H9 (cell line): Measurements from ENCODE around the gene MON2. TPM values are rescaled to one million over a fixed set of nuclear protein-coding genes. Genes with fewer than 3 reads are reported as not detected.
"Not testable (repeated sequence)": the region's sequence is repeated elsewhere in the genome, so short reads cannot be mapped to it uniquely, and the experiment has no call there.

Experiments used
- DNase-seq: peaks from one replicate; pipeline ENCODE4 v3.0.0-alpha.2; 2017
- H2AFZ ChIP-seq: one replicate; pipeline ENCODE4 v1.6.1; 2013; ENCODE audit warnings: mild to moderate bottlenecking, low read length, control low read depth, moderate library complexity
- H2AK5ac ChIP-seq: 2 replicates; pipeline ENCODE4 v1.6.1; 2013; ENCODE audit warnings: low read length, control low read depth, mixed read lengths; ENCODE audit not compliant: insufficient read length
- H2BK120ac ChIP-seq: one replicate; pipeline ENCODE4 v1.6.1; 2013; ENCODE audit warnings: low read depth, mild to moderate bottlenecking, low read length, control low read depth, inconsistent platforms; ENCODE audit not compliant: poor library complexity, severe bottlenecking
- H2BK12ac ChIP-seq: 2 replicates; pipeline ENCODE4 v1.6.1; 2013; ENCODE audit warnings: low read length, control low read depth, mixed read lengths, low read depth; ENCODE audit not compliant: insufficient read length
- H2BK15ac ChIP-seq: 2 replicates; pipeline ENCODE4 v1.6.1; 2013; ENCODE audit warnings: low read depth, low read length, control low read depth
- H2BK20ac ChIP-seq: one replicate; pipeline ENCODE4 v1.6.1; 2013; ENCODE audit warnings: low read depth, mild to moderate bottlenecking, low read length, control low read depth, inconsistent platforms; ENCODE audit not compliant: poor library complexity, severe bottlenecking
- H2BK5ac ChIP-seq: 2 replicates; pipeline ENCODE4 v1.6.1; 2013; ENCODE audit warnings: low read length, control low read depth, mixed read lengths; ENCODE audit not compliant: insufficient read length
- H3K14ac ChIP-seq: 2 replicates; pipeline ENCODE4 v1.6.1; 2013; ENCODE audit warnings: low read length, control low read depth; ENCODE audit not compliant: insufficient read depth
- H3K18ac ChIP-seq: 2 replicates; pipeline ENCODE4 v1.6.1; 2013; ENCODE audit warnings: low read depth, mild to moderate bottlenecking, mixed read lengths, low read length, control low read depth; ENCODE audit not compliant: insufficient read length
- H3K23ac ChIP-seq: 2 replicates; pipeline ENCODE4 v1.6.1; 2013; ENCODE audit warnings: low read length, control low read depth, mixed read lengths, low read depth; ENCODE audit not compliant: insufficient read length
- H3K23me2 ChIP-seq: 2 replicates; pipeline ENCODE4 v1.6.1; 2013; ENCODE audit warnings: low read depth, mild to moderate bottlenecking, mixed read lengths, low read length, control low read depth; ENCODE audit not compliant: insufficient read length, poor library complexity, severe bottlenecking
- H3K27ac ChIP-seq: 2 replicates; pipeline ENCODE4 v1.5.1; 2013; ENCODE audit warnings: low read length, control low read depth, mixed read lengths, low read depth; ENCODE audit not compliant: insufficient read length
- H3K27me3 ChIP-seq: 2 replicates; pipeline ENCODE4 v1.6.1; 2013; ENCODE audit warnings: low read length, control low read depth, inconsistent platforms; ENCODE audit not compliant: insufficient read depth
- H3K4ac ChIP-seq: 2 replicates; pipeline ENCODE4 v1.6.1; 2013; ENCODE audit warnings: low read depth, mild to moderate bottlenecking, control low read depth, inconsistent platforms, low read length, moderate library complexity
- H3K4me1 ChIP-seq: 2 replicates; pipeline ENCODE4 v1.6.1; 2013; ENCODE audit warnings: low read length, control low read depth, inconsistent platforms; ENCODE audit not compliant: insufficient read depth
- H3K4me2 ChIP-seq: 2 replicates; pipeline ENCODE4 v1.6.1; 2013; ENCODE audit warnings: low read length, control low read depth, mixed read lengths; ENCODE audit not compliant: insufficient read length, insufficient read depth
- H3K56ac ChIP-seq: 2 replicates; pipeline ENCODE4 v1.6.1; 2013; ENCODE audit warnings: low read depth, mild to moderate bottlenecking, mixed read lengths, low read length, control low read depth; ENCODE audit not compliant: insufficient read length
- H3K79me1 ChIP-seq: 2 replicates; pipeline ENCODE4 v1.6.1; 2013; ENCODE audit warnings: low read depth, mild to moderate bottlenecking, moderate library complexity, low read length, control low read depth, inconsistent platforms; ENCODE audit not compliant: insufficient read depth, poor library complexity, severe bottlenecking
- H3K79me2 ChIP-seq: 2 replicates; pipeline ENCODE4 v1.6.1; 2013; ENCODE audit warnings: low read length, control low read depth, inconsistent platforms; ENCODE audit not compliant: insufficient read depth
- H3K9ac ChIP-seq: 2 replicates; pipeline ENCODE4 v1.6.1; 2013; ENCODE audit warnings: low read length, control low read depth, mixed read lengths; ENCODE audit not compliant: insufficient read length; ENCODE audit errors: extremely low read depth
- H3K9me3 ChIP-seq: one replicate; pipeline ENCODE4 v1.6.1; 2013; ENCODE audit warnings: low read depth, low read length, inconsistent platforms; ENCODE audit not compliant: control insufficient read depth
- H3T11ph ChIP-seq: one replicate; pipeline ENCODE4 v1.6.1; 2013; ENCODE audit warnings: mild to moderate bottlenecking, low read length, control low read depth, inconsistent platforms
- H4K20me1 ChIP-seq: one replicate; pipeline ENCODE4 v1.6.1; 2013; ENCODE audit not compliant: control insufficient read depth, insufficient read length, insufficient read depth
- H4K5ac ChIP-seq: 2 replicates; pipeline ENCODE4 v1.6.1; 2013; ENCODE audit warnings: low read depth, mild to moderate bottlenecking, mixed read lengths, low read length, control low read depth; ENCODE audit not compliant: insufficient read length
- H4K8ac ChIP-seq: replicated peaks from 2 replicates; pipeline ENCODE4 v1.6.1; 2013; ENCODE audit warnings: low read length, control low read depth, mixed read lengths, low read depth; ENCODE audit not compliant: insufficient read length
- H4K91ac ChIP-seq: 2 replicates; pipeline ENCODE4 v1.6.1; 2013; ENCODE audit warnings: low read depth, mild to moderate bottlenecking, moderate library complexity, mixed read lengths, low read length, control low read depth; ENCODE audit not compliant: insufficient read length
- H3K27ac Mint-ChIP-seq, 3 experiments: 2 replicates in 2 of 3; 3 replicates in 1 of 3; pipeline ENCODE4 v1.8.0; 2020 to 2021; ENCODE audit warnings: mixed read lengths in 3 of 3, mild to moderate bottlenecking in 1 of 3, moderate library complexity in 1 of 3
- H3K27me3 Mint-ChIP-seq: 2 replicates; pipeline ENCODE4 v1.8.0; 2021; ENCODE audit warnings: low read depth, mild to moderate bottlenecking, moderate library complexity, mixed read lengths
- H3K36me3 Mint-ChIP-seq, 3 experiments: 2 replicates in 2 of 3; 3 replicates in 1 of 3; pipeline ENCODE4 v1.8.0; 2020 to 2021; ENCODE audit warnings: low read depth in 3 of 3, mixed read lengths in 3 of 3; ENCODE audit not compliant: insufficient read depth in 1 of 3
- H3K4me1 Mint-ChIP-seq, 2 experiments: 2 replicates each; pipeline ENCODE4 v1.8.0; 2020; ENCODE audit warnings: mixed read lengths in 2 of 2
- H3K4me3 Mint-ChIP-seq, 2 experiments: 2 replicates in 1 of 2; 3 replicates in 1 of 2; pipeline ENCODE4 v1.8.0; 2020 to 2021; ENCODE audit warnings: mild to moderate bottlenecking in 2 of 2, mixed read lengths in 2 of 2, moderate library complexity in 1 of 2
- H3K9me3 Mint-ChIP-seq, 2 experiments: 2 replicates in 1 of 2; 3 replicates in 1 of 2; pipeline ENCODE4 v1.8.0; 2020; ENCODE audit warnings: mild to moderate bottlenecking in 2 of 2, mixed read lengths in 2 of 2, moderate library complexity in 1 of 2
- WGBS: extraction: QIAGEN DNeasy Blood & Tissue Kit; methylation state at CpG from one replicate; pipeline ENCODE4 v1.1.7; 2013; ENCODE audit warnings: missing lambda C conversion rate, low lambda C conversion rate, mixed read lengths; ENCODE audit not compliant: insufficient read length; ENCODE audit errors: extremely low coverage; 5-methylcytosine and 5-hydroxymethylcytosine counted together
- total RNA-seq: library from RNA; stranded (reverse); gene quantifications from 2 replicates; pipeline ENCODE4 v1.2.1, GENCODE V29; 2021
- TF ChIP-seq, protein P1 (sequence below): fragments of 200-600 bp; sonication (generic); conservative IDR thresholded peaks from 3 replicates; pipeline ENCODE4 v1.8.0; 2021; ENCODE audit warnings: antibody characterized with exemption, mild to moderate bottlenecking

MON2 gene
- total RNA-seq, 1 experiment from 2014 or later: 21.9 TPM

DNA sequence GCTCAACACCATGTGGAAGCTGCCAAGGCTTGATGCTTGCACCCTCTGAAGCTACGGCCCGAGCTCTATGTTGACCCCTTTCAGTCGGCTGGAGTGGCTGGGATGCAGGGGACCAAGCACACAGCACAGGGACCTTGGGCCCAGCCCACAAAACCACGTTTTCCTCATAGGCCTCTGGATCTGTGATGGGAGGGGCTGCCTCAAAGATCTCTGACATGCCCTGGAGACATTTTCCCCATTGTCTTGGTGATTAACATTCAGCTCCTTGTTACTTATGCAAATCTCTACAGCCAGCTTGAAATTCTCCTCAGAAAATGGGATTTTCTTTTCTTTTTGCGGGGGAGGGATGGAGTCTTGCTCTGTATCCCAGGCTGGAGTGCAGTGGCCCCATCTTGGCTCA, 46.3 kb downstream of the MON2 start:
- Histone ChIP-seq H2BK20ac (no peak overlapping the region), H3K4me1 (no peaks in the 10 kb centered on the region; the same call in 1 of the 2 replicates), H3K27me3 (no peaks in the 10 kb centered on the region), H2BK120ac (no peak overlapping the region), H2AFZ (no peak overlapping the region), H3K23me2 (no peaks in the 10 kb centered on the region), H3K18ac (no peak overlapping the region), H4K20me1 (no peaks in the 10 kb centered on the region), H3K79me2 (no peaks in the 10 kb centered on the region), H4K91ac (no peak overlapping the region), H3K4ac (no peak overlapping the region), H2AK5ac (no peak overlapping the region), H3K14ac (no peak overlapping the region), H4K8ac (no peak overlapping the region), H3K9ac (no peak overlapping the region), H3K27ac (no peak overlapping the region), H4K5ac (no peak overlapping the region), H3T11ph (no peak overlapping the region), H3K23ac (no peak overlapping the region), H3K9me3 (no peaks in the 10 kb centered on the region), H2BK12ac (no peak overlapping the region), H3K4me2 (no peak overlapping the region), H3K56ac (no peak overlapping the region), H2BK5ac (no peak overlapping the region), H3K79me1 (no peaks in the 10 kb centered on the region), H2BK15ac (no peak overlapping the region)
- TF ChIP-seq, protein P1, sequence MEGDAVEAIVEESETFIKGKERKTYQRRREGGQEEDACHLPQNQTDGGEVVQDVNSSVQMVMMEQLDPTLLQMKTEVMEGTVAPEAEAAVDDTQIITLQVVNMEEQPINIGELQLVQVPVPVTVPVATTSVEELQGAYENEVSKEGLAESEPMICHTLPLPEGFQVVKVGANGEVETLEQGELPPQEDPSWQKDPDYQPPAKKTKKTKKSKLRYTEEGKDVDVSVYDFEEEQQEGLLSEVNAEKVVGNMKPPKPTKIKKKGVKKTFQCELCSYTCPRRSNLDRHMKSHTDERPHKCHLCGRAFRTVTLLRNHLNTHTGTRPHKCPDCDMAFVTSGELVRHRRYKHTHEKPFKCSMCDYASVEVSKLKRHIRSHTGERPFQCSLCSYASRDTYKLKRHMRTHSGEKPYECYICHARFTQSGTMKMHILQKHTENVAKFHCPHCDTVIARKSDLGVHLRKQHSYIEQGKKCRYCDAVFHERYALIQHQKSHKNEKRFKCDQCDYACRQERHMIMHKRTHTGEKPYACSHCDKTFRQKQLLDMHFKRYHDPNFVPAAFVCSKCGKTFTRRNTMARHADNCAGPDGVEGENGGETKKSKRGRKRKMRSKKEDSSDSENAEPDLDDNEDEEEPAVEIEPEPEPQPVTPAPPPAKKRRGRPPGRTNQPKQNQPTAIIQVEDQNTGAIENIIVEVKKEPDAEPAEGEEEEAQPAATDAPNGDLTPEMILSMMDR: no peak
- Mint-ChIP-seq H3K27me3 (peaks cover 2% of the 10 kb centered on the region; the same call in 1 of the 2 replicates), H3K27ac (no peak overlapping the region), H3K9me3 (peaks cover 37 to 43% of the 10 kb centered on the region in 2 experiments), H3K4me1 (peaks cover 3 to 4% of the 10 kb centered on the region in 2 experiments; a peak in 3 of 4 replicates), H3K4me3 (no peak overlapping the region), H3K36me3 (peaks cover 51 to 72% (median 67%) of the 10 kb centered on the region in 3 experiments)
- WGBS: no CpG with 5 or more reads among the region's 5 CpGs
- DNase-seq: peak; percentile 39

GRCh38 chr12:62514080-62514479, 47.5 kb downstream of the MON2 start:
- not testable (repeated sequence) for H2AFZ ChIP-seq, H3K4me1 ChIP-seq, H2BK20ac ChIP-seq, H2BK15ac ChIP-seq, H3K9ac ChIP-seq, H3K18ac ChIP-seq, H3K23me2 ChIP-seq, H4K20me1 ChIP-seq, H3K4me1 Mint-ChIP-seq, H3K27ac Mint-ChIP-seq, H2BK5ac ChIP-seq, H2BK12ac ChIP-seq, H3K9me3 ChIP-seq, H4K91ac ChIP-seq, H3K56ac ChIP-seq, H3K4me3 Mint-ChIP-seq, H3K4ac ChIP-seq, H3K27me3 ChIP-seq, H3K79me2 ChIP-seq, H2BK120ac ChIP-seq, H4K5ac ChIP-seq, H3K23ac ChIP-seq, H3K27me3 Mint-ChIP-seq, H2AK5ac ChIP-seq, H3K4me2 ChIP-seq, DNase-seq, H4K8ac ChIP-seq, H3K14ac ChIP-seq, H3K27ac ChIP-seq, H3T11ph ChIP-seq, H3K79me1 ChIP-seq
- peaks cover 46 to 62% (median 59%) of the 10 kb centered on the region in 3 experiments for H3K36me3 Mint-ChIP-seq
- peaks cover 37 to 43% of the 10 kb centered on the region in 2 experiments for H3K9me3 Mint-ChIP-seq
- no CpG with 5 or more reads among the region's 3 CpGs for WGBS
